Vagina (tissue), 2 donors: ENCODE data around the gene KIAA0825. TPM values are rescaled to one million over a fixed set of nuclear protein-coding genes. Genes with fewer than 3 reads are reported as not detected.

Experiments used
- DNase-seq, 2 donors: peaks; one replicate each; pipeline ENCODE4 v3.0.0-alpha.2; 2017; ENCODE audit errors: extremely low spot score in 2 of 2
- H3K27ac ChIP-seq: fragments of 200-600 bp; sonication (generic); one replicate; pipeline ENCODE4 v1.5.1; 2019
- H3K27me3 ChIP-seq: fragments of 200-600 bp; sonication (generic); one replicate; pipeline ENCODE4 v1.5.1; 2019
- H3K36me3 ChIP-seq, 2 donors: fragments of 200-600 bp; sonication (generic); one replicate each; pipeline ENCODE4 v1.5.1; 2017 to 2019
- H3K4me1 ChIP-seq: fragments of 200-600 bp; sonication (generic); one replicate; pipeline ENCODE4 v1.5.1; 2019
- H3K4me3 ChIP-seq, 2 donors: fragments of 200-600 bp; sonication (generic); 1 replicate in 1 of 2; 2 replicates in 1 of 2; pipeline ENCODE4 v1.5.1; 2016 to 2019
- H3K9me3 ChIP-seq: fragments of 200-600 bp; sonication (generic); one replicate; pipeline ENCODE4 v1.5.1; 2019
- POLR2A ChIP-seq, 2 donors: fragments of 450-650 bp; IDR thresholded peaks; one replicate each; pipeline ENCODE4 v1.6.1; 2017; ENCODE audit warnings: antibody characterized with exemption in 2 of 2, mild to moderate bottlenecking in 2 of 2, moderate library complexity in 2 of 2
- POLR2AphosphoS5 ChIP-seq, 2 donors: sonication (generic); formaldehyde crosslinking; IDR thresholded peaks; one replicate each; pipeline ENCODE4 v1.9.0; 2017; ENCODE audit warnings: antibody characterized with exemption in 2 of 2, mild to moderate bottlenecking in 2 of 2, low read depth in 1 of 2; ENCODE audit not compliant: insufficient read depth in 1 of 2
- intact Hi-C: fragments of 100-400 bp; cut with DNase I; formaldehyde crosslinking; loops from one replicate; pipeline ENCODE4 v1.15.1; 2023
- total RNA-seq: library from RNA; depleted of rRNA; stranded (reverse); fragments of >200 nt; gene quantifications from one replicate; pipeline ENCODE4 v1.2.3, GENCODE V29; 2016
- TF ChIP-seq, protein P1 (sequence below), 3 experiments: fragments of 450-650 bp in 2 of 3; fragments of 200-600 bp in 1 of 3; sonication (generic) in 1 of 3; IDR thresholded peaks; one replicate each; pipeline ENCODE4 v1.5.1; 2017 to 2019; ENCODE audit warnings: antibody characterized with exemption in 3 of 3, mild to moderate bottlenecking in 2 of 3, moderate library complexity in 2 of 3

The KIAA0825 gene
- total RNA-seq, 1 donor from 2014 or later = 2.5 TPM

DNA sequence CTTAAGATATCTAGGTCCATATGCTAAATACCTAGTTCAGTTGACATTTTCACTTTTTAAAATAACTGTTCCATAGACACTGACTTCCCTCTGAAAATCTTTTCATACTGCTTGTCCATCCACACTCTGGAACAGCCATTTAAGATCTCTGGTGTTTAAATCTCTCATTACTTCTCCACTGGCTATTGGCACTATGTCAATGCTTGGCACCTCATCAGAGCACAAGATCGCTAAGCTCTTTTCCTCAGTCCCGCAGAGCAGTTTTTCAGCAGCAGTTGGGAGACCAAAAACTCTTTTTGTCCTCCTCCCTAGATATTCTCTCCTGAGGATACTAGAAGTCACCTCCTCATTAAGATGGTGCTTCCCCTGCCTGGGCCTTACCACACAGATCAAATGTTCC is 172.7 kb downstream of the KIAA0825 start:
- H3K9me3 ChIP-seq = no peaks in the 10 kb centered on the region
- H3K27me3 ChIP-seq = no peaks in the 10 kb centered on the region
- no peak for DNase-seq
- H3K27ac ChIP-seq = no peak overlapping the region
- intact Hi-C loops = no loop called here
- H3K4me1 ChIP-seq = no peaks in the 10 kb centered on the region
- H3K4me3 ChIP-seq = no peak overlapping the region
- TF ChIP-seq, protein P1, sequence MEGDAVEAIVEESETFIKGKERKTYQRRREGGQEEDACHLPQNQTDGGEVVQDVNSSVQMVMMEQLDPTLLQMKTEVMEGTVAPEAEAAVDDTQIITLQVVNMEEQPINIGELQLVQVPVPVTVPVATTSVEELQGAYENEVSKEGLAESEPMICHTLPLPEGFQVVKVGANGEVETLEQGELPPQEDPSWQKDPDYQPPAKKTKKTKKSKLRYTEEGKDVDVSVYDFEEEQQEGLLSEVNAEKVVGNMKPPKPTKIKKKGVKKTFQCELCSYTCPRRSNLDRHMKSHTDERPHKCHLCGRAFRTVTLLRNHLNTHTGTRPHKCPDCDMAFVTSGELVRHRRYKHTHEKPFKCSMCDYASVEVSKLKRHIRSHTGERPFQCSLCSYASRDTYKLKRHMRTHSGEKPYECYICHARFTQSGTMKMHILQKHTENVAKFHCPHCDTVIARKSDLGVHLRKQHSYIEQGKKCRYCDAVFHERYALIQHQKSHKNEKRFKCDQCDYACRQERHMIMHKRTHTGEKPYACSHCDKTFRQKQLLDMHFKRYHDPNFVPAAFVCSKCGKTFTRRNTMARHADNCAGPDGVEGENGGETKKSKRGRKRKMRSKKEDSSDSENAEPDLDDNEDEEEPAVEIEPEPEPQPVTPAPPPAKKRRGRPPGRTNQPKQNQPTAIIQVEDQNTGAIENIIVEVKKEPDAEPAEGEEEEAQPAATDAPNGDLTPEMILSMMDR (IDR thresholded peaks at IDR 0.05) = no peak
- TF ChIP-seq POLR2A (IDR thresholded peaks at IDR 0.05) (no peak), POLR2AphosphoS5 (IDR thresholded peaks at IDR 0.05; ENCODE audit: insufficient read depth in 1 of 2, low read depth in 1 of 2) (no peak)
- H3K36me3 ChIP-seq = no peaks in the 10 kb centered on the region

DNA sequence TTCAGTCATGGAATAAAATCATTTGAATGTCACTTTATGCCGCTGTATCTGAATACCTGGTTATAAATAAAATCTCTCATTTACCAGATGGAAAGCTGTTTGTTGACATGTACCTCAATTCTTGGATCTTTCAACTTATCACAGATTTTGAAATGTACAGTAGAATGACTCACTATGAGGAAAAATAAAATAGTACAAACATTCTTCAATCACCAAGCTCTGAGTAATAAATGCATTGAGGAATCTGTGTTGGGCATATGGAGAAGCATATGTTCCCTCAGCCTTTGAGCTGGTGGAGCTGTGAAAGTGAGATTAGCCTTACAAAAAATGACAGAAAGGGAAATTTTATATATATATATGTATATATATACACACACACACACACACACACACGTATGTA is 175.4 kb downstream of the KIAA0825 start:
- no peak overlapping the region for H3K27ac ChIP-seq
- intact Hi-C loops = no loop called here
- TF ChIP-seq, protein P1 (IDR thresholded peaks at IDR 0.05) = no peak
- TF ChIP-seq POLR2A (IDR thresholded peaks at IDR 0.05) = no peak
- TF ChIP-seq POLR2AphosphoS5 (IDR thresholded peaks at IDR 0.05; ENCODE audit: insufficient read depth in 1 of 2, low read depth in 1 of 2) = no peak
- no peaks in the 10 kb centered on the region for H3K36me3 ChIP-seq
- DNase-seq = no peak
- no peaks in the 10 kb centered on the region for H3K4me1 ChIP-seq
- H3K4me3 ChIP-seq = no peak overlapping the region
- no peaks in the 10 kb centered on the region for H3K27me3 ChIP-seq
- no peaks in the 10 kb centered on the region for H3K9me3 ChIP-seq

DNA sequence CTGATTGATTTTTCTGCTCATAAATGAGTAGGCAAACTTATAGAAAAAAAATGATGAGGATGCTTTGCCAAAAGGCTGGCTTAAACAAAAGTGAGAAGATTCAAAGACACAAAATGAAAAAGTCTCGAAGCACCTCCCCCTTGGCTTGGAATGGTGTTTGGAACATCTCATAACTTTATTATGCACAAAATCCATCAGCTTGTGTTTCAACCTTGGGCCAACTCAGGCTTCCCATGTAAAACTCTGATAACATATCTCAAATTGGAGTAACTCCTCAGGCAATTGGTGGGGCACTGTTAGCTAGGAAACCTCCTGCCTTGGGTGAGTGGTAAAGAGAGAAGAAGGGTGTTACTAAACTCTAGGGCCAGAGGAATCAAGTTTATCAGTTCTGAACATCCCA is 176.3 kb downstream of the KIAA0825 start:
- H3K27ac ChIP-seq = no peak overlapping the region
- no peaks in the 10 kb centered on the region for H3K36me3 ChIP-seq
- intact Hi-C loops = no loop called here
- no peak for DNase-seq
- H3K4me3 ChIP-seq = no peak overlapping the region
- H3K27me3 ChIP-seq = no peaks in the 10 kb centered on the region
- TF ChIP-seq POLR2AphosphoS5 (IDR thresholded peaks at IDR 0.05; ENCODE audit: insufficient read depth in 1 of 2, low read depth in 1 of 2) (no peak), POLR2A (IDR thresholded peaks at IDR 0.05) (no peak)
- TF ChIP-seq, protein P1 (IDR thresholded peaks at IDR 0.05) = no peak
- H3K9me3 ChIP-seq = no peaks in the 10 kb centered on the region
- no peaks in the 10 kb centered on the region for H3K4me1 ChIP-seq

DNA sequence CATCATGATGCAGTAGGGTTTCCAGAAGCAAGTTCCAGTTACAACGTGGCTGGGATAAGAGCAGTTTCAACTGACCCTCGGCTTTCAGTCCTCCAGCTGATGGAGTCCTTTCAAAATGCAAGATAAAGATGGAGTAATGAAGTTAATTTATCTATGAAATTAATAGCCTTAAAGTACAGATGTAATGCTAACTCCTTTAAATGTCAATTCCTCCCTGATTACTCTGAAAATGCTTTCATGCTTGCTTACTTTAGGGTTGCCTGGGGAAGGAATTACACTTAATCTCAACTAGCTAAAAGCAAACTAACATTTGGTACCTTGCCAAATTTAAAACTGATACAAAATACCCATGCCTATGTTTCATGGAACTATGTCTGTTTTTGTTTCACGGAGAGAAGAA is 178.4 kb downstream of the KIAA0825 start:
- no peak overlapping the region for H3K27ac ChIP-seq
- intact Hi-C loops = no loop called here
- TF ChIP-seq POLR2A (IDR thresholded peaks at IDR 0.05) (no peak), POLR2AphosphoS5 (IDR thresholded peaks at IDR 0.05; ENCODE audit: insufficient read depth in 1 of 2, low read depth in 1 of 2) (no peak)
- TF ChIP-seq, protein P1 (IDR thresholded peaks at IDR 0.05) = no peak

DNA sequence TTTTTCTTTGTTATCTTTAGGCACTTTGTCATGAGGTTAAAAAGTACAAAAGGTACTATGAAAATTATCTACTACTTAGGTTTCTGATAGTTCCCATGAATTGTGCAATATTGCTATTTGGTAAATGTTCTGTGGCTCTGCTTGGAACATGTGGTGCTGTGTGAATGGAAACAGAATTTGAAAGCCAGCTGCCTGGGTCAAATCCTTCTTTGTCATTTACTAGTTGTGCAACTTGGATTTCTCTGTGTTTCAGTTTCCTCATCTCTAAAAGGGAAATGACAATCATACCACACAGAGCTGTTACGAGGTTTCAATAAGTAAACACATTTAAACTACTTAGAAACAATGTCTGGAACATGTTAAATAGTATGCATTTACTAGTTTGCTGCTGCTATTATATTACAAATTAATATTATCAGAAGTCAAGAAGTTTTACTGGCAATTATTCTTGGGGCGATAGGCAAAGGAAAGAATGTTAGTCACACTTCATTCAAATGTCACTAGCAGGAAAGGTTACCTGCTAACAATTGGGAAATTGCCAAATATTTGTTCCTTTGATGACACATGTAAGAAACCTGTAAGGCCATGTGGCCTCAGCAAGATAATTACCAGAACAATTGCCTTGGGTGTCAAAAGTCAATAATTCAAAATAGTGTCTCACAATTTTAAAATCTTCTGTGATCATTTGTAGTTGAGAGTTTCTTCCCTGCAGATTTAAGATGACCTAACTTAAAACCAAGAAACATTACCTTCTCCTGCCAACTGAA is 184.8 kb downstream of the KIAA0825 start:
- no peak overlapping the region for H3K4me3 ChIP-seq
- no peaks in the 10 kb centered on the region for H3K9me3 ChIP-seq
- intact Hi-C loops = no loop called here
- H3K36me3 ChIP-seq = no peaks in the 10 kb centered on the region
- no peak overlapping the region for H3K27ac ChIP-seq
- H3K27me3 ChIP-seq = no peaks in the 10 kb centered on the region
- TF ChIP-seq, protein P1 (IDR thresholded peaks at IDR 0.05) = no peak
- peak in 1 of 2 donors; percentile 14 for TF ChIP-seq POLR2AphosphoS5 (IDR thresholded peaks at IDR 0.05; ENCODE audit: insufficient read depth in 1 of 2, low read depth in 1 of 2)
- no peak for DNase-seq
- H3K4me1 ChIP-seq = peaks cover 6% of the 10 kb centered on the region

More for the DNA sequence above, 178.4 kb downstream of the KIAA0825 start:
- no peaks in the 10 kb centered on the region for H3K4me1 ChIP-seq
- no peaks in the 10 kb centered on the region for H3K36me3 ChIP-seq
- no peaks in the 10 kb centered on the region for H3K9me3 ChIP-seq
- no peak overlapping the region for H3K4me3 ChIP-seq
- DNase-seq = no peak
- H3K27me3 ChIP-seq = no peaks in the 10 kb centered on the region
